ENCODE measurements around the gene MYL7. TPM values are rescaled to one million over a fixed set of nuclear protein-coding genes. Genes with fewer than 3 reads are reported as not detected.

MYL7 gene
- not detected in 2 replicates for total RNA-seq (2012; rRNA removed)
- 0.24 TPM in 1 of 2 replicates, not detected in the other for polyA plus RNA-seq (2012; rRNA removed)
- polyA plus RNA-seq (2012; cell fraction: cytosol; rRNA removed), result not detected in 2 replicates
- polyA plus RNA-seq (2012; cell fraction: nucleus; rRNA removed; ENCODE audit: low replicate concordance), result 0.40 TPM in 1 of 2 replicates, not detected in the other
- not detected for Bru-seq, nascent RNA
- not detected for BruChase-seq, experiment 1, labeled RNA remaining after a 6-hour chase
- not detected for BruChase-seq, experiment 2, labeled RNA remaining after a 2-hour chase
- long read RNA-seq, result 0 reads

DNA sequence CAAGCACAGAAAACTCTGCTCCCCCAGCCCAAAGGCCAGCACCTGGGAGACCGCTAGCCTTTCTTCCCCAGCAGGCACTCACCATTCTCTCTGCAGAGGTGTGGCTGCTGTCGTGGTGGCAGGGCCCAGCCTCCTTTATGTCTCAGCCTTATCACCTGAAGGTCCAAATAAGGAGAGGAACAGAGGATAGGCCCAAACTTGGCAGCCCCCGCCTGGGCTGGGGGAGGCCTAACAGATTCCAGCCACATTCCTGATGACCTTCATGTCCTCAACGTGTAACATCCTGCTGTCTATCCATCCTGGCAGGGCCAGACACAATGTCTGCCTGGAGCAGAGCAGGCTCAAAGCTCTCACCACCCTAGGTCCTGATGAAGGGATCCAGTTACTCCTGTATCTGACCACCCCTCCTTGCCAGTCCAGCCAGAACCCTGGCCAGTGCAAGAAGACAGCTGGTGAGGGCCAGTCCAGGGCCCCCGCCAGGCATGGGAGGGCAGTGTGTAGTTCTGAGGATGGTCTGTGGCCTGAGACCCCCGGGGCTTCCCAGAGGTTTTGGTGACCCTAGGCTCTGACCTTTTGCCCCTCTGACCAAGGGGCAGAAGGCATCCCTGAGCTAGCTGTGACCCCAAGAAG is at the start of gene MYL7:
TSS of gene MYL7 (minus strand) at position 112 of the 630 bp plus-strand sequence. CDS start at position 85, 27 bp downstream.
- no peak within 1 kb of the TSS for H2BK15ac ChIP-seq (ENCODE audit: low read depth, low read length)
- no peak within 1 kb of the TSS for H3K4me2 ChIP-seq (ENCODE audit: low read depth, low read length)
- peaks cover 27% of the 10 kb centered on the region for H3K27me3 ChIP-seq (ENCODE audit: control insufficient read depth, insufficient read depth, low read length)
- no peak for ATAC-seq (ENCODE audit: low read depth)
- peaks cover 3% of the 10 kb centered on the region; the same call in 1 of the 2 replicates for H3K9me1 ChIP-seq (ENCODE audit: insufficient read depth, low read length)
- H4K91ac ChIP-seq (ENCODE audit: insufficient read depth, low read depth, low read length), result no peak within 1 kb of the TSS
- no TSS peak for BruUV-seq (replicated peaks)
- H3K4ac ChIP-seq (ENCODE audit: low read depth, low read length), result no peak within 1 kb of the TSS
- no peak within 1 kb of the TSS for H4K5ac ChIP-seq (ENCODE audit: low read depth, low read length)
- H2AK5ac ChIP-seq (ENCODE audit: low read depth, low read length), result no peak within 1 kb of the TSS
- no peak within 1 kb of the TSS for H3K14ac ChIP-seq (replicated peaks; ENCODE audit: low read depth, low read length)
- TF ChIP-seq ELK1 (IDR thresholded peaks at IDR 0.05; ENCODE audit: borderline replicate concordance, low read depth, low read length) (no peak), MXI1 (IDR thresholded peaks at IDR 0.05; ENCODE audit: borderline replicate concordance, low read depth, low read length) (no peak), SMC3 (IDR thresholded peaks at IDR 0.05; ENCODE audit: low read depth, low read length) (no peak), FOS (IDR thresholded peaks at IDR 0.05; ENCODE audit: low read depth, low read length) (no peak), CEBPB (IDR thresholded peaks at IDR 0.05; ENCODE audit: low read depth, low read length) (no peak), MAZ (IDR thresholded peaks at IDR 0.05; ENCODE audit: borderline replicate concordance, low read depth, low read length) (no peak), CHD1 (IDR thresholded peaks at IDR 0.05; ENCODE audit: low read depth, low read length) (no peak), MAFK (IDR thresholded peaks at IDR 0.05; ENCODE audit: low read depth, low read length) (no peak), RFX5 (IDR thresholded peaks at IDR 0.05; ENCODE audit: low read depth, low read length) (no peak), RAD21 (IDR thresholded peaks at IDR 0.05; ENCODE audit: low read length) (no peak)
- H3K36me3 ChIP-seq (ENCODE audit: control insufficient read depth, insufficient read depth, low read length), result no peaks in the 10 kb centered on the region
- DNase-seq, result no peak
- H2AK9ac ChIP-seq (replicated peaks; ENCODE audit: low read depth, low read length, poor library complexity), result peak within 1 kb of the TSS; percentile 16
- no peak within 1 kb of the TSS for H2BK120ac ChIP-seq (ENCODE audit: low read depth, low read length)
- peaks cover 3% of the 10 kb centered on the region; the same call in 1 of the 2 replicates for H3K4me1 ChIP-seq (ENCODE audit: control insufficient read depth, insufficient read depth, low read length)
- no peak within 1 kb of the TSS for H2BK20ac ChIP-seq (ENCODE audit: low read depth, low read length)
- ChIA-PET POLR2A (ENCODE audit: unreplicated experiment) (no interaction called here), CTCF (interaction anchor here (1.1 kb wide), 1 partner anchor 10 kb away, joined by 4 read pairs; no protein-coding TSS in a partner anchor)
- no peak within 1 kb of the TSS for H2BK5ac ChIP-seq (ENCODE audit: low read depth, low read length, poor library complexity, severe bottlenecking)
- no peak within 1 kb of the TSS for H3K27ac ChIP-seq (ENCODE audit: insufficient read depth, low read length)
- in situ Hi-C loops (cut with MboI; ENCODE audit: low sequenced_read_pairs), result no loop called here
- no peak within 1 kb of the TSS for H3K4me3 ChIP-seq (ENCODE audit: insufficient read depth, low read depth, low read length)
- H4K8ac ChIP-seq (ENCODE audit: low read depth in 2 of 2, low read length in 2 of 2), result no peak within 1 kb of the TSS
- H3K9me3 ChIP-seq (ENCODE audit: control insufficient read depth, insufficient read depth, low read length), result no peaks in the 10 kb centered on the region
- H3K56ac ChIP-seq (ENCODE audit: extremely low read depth, insufficient read depth, low read length), result no peak within 1 kb of the TSS
- H3K18ac ChIP-seq (ENCODE audit: low read depth, low read length), result no peak within 1 kb of the TSS
- no peak within 1 kb of the TSS for H3K23ac ChIP-seq (ENCODE audit: low read depth, low read length)
- H3K79me1 ChIP-seq (ENCODE audit: low read depth in 1 of 2, low read length in 2 of 2), result no peaks in the 10 kb centered on the region
- WGBS, 2 experiments (ENCODE audit: extremely low coverage in 2 of 2, insufficient read length in 1 of 2), result 38% methylated on average over 2 of the region's 6 CpGs; no CpG with 5 or more reads in 1 of the 2 experiments
- dilution Hi-C loops (cut with HindIII; ENCODE audit: low sequenced_read_pairs, unreplicated experiment), result no loop called here
- intact Hi-C loops (cut with micrococcal nuclease), result no loop called here
- H3K9ac ChIP-seq (ENCODE audit: low read depth, low read length), result no peak within 1 kb of the TSS
- H2AFZ ChIP-seq (replicated peaks; ENCODE audit: low read length, poor library complexity), result peak within 1 kb of the TSS; percentile 17
- no peaks in the 10 kb centered on the region for H4K20me1 ChIP-seq (ENCODE audit: insufficient read depth, low read length)
